Nephron progenitor cell (in vitro differentiated cells): ENCODE data around the gene PRR16.
A peak's percentile ranks its signal among the peaks of the same experiment; 100 is the strongest.

Experiments
- DNase-seq: peaks from one replicate; pipeline ENCODE4 v3.0.0; 2021
- H3K27ac Mint-ChIP-seq: 2 replicates; pipeline ENCODE4 v1.8.0; 2021; ENCODE audit warnings: mild to moderate bottlenecking, moderate library complexity, mixed read lengths
- H3K27me3 Mint-ChIP-seq: 2 replicates; pipeline ENCODE4 v1.8.0; 2021; ENCODE audit warnings: mild to moderate bottlenecking, low read depth, mixed read lengths; ENCODE audit not compliant: poor library complexity
- H3K36me3 Mint-ChIP-seq: 2 replicates; pipeline ENCODE4 v1.8.0; 2021; ENCODE audit warnings: low read depth, mixed read lengths
- H3K4me1 Mint-ChIP-seq: 2 replicates; pipeline ENCODE4 v1.8.0; 2021; ENCODE audit warnings: mixed read lengths
- H3K4me3 Mint-ChIP-seq: 2 replicates; pipeline ENCODE4 v1.8.0; 2021; ENCODE audit warnings: mild to moderate bottlenecking, moderate library complexity, mixed read lengths
- H3K9me3 Mint-ChIP-seq: 2 replicates; pipeline ENCODE4 v1.8.0; 2021; ENCODE audit warnings: mild to moderate bottlenecking, moderate library complexity, mixed read lengths
- TF ChIP-seq, protein P1 (sequence below): fragments of 200-600 bp; sonication (generic); IDR thresholded peaks from 2 replicates; pipeline ENCODE4 v1.5.0; 2021; ENCODE audit warnings: antibody characterized with exemption

The PRR16 gene

DNA sequence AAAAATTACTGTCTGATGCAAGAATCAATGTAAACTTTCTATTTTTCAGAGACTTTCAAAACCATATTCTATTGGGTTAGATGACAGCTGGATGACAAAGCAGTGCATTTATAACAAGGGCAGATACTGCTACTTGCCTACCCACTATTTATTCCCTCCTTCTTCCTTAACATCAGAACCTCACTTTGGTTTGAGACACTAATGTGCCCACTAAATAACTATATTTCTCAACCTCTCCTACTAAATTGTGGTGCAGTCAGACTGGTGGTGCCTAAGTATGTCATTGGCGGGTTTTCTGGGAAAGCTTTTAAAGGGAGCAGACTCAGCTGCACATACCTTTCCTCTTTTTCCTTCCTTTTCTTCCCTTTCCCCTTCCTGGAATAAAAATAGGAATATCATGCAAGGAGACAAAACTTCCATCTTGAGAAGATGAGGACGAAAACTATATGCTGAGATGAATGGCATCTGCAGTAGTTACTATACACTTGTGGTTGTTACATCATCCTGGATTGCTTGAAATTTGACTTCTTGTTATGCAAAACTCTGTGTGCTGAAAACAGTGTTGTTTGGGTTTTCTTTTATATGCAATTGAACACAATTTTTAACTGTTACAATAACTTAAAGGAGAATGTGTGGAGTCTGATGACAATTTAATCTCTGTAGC, 43.8 kb downstream of the PRR16 start:
- H3K36me3 Mint-ChIP-seq: no peaks in the 10 kb centered on the region
- H3K27ac Mint-ChIP-seq: no peak overlapping the region
- no peaks in the 10 kb centered on the region for H3K27me3 Mint-ChIP-seq
- no peak for DNase-seq
- TF ChIP-seq, protein P1, sequence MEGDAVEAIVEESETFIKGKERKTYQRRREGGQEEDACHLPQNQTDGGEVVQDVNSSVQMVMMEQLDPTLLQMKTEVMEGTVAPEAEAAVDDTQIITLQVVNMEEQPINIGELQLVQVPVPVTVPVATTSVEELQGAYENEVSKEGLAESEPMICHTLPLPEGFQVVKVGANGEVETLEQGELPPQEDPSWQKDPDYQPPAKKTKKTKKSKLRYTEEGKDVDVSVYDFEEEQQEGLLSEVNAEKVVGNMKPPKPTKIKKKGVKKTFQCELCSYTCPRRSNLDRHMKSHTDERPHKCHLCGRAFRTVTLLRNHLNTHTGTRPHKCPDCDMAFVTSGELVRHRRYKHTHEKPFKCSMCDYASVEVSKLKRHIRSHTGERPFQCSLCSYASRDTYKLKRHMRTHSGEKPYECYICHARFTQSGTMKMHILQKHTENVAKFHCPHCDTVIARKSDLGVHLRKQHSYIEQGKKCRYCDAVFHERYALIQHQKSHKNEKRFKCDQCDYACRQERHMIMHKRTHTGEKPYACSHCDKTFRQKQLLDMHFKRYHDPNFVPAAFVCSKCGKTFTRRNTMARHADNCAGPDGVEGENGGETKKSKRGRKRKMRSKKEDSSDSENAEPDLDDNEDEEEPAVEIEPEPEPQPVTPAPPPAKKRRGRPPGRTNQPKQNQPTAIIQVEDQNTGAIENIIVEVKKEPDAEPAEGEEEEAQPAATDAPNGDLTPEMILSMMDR: no peak
- no peak overlapping the region for H3K4me3 Mint-ChIP-seq
- no peaks in the 10 kb centered on the region for H3K9me3 Mint-ChIP-seq
- H3K4me1 Mint-ChIP-seq: peaks cover 12% of the 10 kb centered on the region

DNA sequence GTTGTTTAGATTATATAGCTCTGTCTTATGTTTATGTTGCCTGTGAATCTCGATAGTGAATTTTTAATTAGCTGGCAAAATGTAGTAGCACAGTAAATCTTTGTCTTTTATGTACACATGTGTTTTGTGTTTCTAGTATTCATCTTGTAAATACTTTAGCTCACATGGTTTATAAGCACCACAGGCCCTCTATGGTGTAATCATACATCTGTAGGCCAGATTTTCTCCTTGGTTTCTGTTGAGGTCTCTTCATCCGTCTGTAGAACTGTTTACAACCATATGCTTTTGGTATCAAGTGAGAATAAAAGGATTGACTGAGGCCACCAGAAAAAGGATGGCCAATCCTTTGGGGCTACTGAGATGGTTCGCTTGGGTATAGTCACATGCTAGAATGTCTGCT, 45.0 kb downstream of the PRR16 start:
- H3K4me3 Mint-ChIP-seq: no peak overlapping the region
- no peaks in the 10 kb centered on the region for H3K9me3 Mint-ChIP-seq
- H3K27me3 Mint-ChIP-seq: no peaks in the 10 kb centered on the region
- H3K36me3 Mint-ChIP-seq: no peaks in the 10 kb centered on the region
- H3K27ac Mint-ChIP-seq: no peak overlapping the region
- H3K4me1 Mint-ChIP-seq: peaks cover 12% of the 10 kb centered on the region
- no peak for DNase-seq
- TF ChIP-seq, protein P1: no peak

DNA sequence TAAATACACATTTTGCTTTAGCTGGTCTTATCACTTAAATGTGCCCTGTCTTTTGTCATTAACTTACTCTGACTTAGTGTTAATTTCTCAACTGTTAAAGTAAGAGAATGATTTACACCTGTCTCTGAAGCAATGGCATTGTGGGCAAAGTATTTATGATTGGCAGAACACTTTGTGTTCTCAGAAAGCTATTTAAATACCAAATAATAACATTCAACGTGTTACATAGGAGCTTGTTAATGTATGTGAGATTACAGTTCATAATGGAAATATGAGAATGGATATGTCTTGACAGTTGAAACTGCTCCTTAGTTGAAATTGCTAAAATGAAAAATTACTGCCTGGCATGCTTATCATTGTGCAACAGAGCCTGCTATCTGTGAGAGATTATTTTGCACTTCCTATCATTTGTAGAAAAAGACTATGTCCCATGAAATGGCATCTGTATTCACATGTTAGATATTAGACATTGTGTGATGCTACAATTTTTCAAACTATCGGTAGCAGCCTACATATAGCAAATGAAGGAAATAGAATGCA, 46.1 kb downstream of the PRR16 start:
- Mint-ChIP-seq H3K27ac (no peak overlapping the region), H3K9me3 (no peaks in the 10 kb centered on the region), H3K36me3 (no peaks in the 10 kb centered on the region), H3K27me3 (no peaks in the 10 kb centered on the region), H3K4me1 (peaks cover 12% of the 10 kb centered on the region), H3K4me3 (no peak overlapping the region)
- TF ChIP-seq, protein P1: no peak
- DNase-seq: no peak

DNA sequence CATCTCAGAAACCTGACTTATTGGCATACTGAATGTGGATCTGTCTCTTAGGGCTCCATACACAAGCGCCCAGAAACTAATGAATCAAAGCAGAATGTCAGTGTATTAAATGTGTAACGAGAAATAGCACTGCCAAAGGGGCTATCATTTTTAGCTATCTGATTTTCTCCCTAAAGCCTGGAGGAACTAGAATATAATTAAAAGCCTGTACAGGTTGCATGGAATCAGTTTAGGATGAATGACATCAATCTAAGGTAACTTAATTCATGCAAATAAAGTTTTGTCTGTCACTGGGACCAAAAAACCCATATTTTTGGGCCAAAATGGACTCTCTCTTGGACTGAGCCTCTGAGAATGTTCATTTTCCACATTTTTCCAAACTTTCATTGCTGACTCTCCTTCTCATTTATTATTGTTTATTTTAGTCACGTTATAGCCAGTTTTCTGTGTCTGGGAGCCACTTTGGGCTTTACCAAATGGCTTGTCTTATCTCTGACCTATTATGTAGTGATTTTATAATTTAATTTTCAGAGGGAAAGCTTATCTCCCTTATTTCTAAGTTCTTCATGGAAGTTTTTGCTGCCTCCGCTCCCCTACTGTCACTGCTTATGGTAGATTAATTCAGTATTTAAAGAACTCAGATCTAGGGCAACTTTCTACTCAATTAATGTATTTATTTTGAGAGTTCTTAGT, 47.0 kb downstream of the PRR16 start:
- Mint-ChIP-seq H3K4me3 (no peak overlapping the region), H3K36me3 (no peaks in the 10 kb centered on the region), H3K9me3 (no peaks in the 10 kb centered on the region), H3K27ac (no peak overlapping the region), H3K4me1 (peaks cover 12% of the 10 kb centered on the region), H3K27me3 (no peaks in the 10 kb centered on the region)
- DNase-seq: no peak
- TF ChIP-seq, protein P1: no peak

DNA sequence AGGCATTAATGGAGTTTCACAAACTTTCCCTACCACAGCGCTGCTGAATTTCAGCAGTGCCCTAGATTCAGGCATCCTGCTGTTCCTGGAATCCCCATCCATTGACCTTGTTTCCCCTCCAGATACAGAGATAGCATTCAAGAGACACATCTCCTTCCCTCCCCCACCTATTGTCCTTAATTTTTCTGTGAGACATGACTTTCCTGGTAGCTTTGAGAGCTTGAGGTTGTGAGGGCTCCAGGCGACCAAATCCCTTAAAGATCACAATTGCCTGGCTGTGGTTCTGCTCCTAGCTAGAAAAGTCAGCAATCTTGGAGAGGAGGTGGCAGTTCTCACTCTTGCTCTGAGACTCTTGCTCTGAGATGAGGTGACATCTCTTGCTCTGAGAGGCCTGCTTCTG, 48.0 kb downstream of the PRR16 start:
- Mint-ChIP-seq H3K27ac (peak overlapping the region; percentile 47), H3K4me1 (peaks cover 12% of the 10 kb centered on the region), H3K4me3 (no peak overlapping the region), H3K36me3 (no peaks in the 10 kb centered on the region), H3K27me3 (no peaks in the 10 kb centered on the region), H3K9me3 (no peaks in the 10 kb centered on the region)
- DNase-seq: no peak
- TF ChIP-seq, protein P1: no peak
